ENCODE data around the gene JSRP1. TPM values are rescaled to one million over a fixed set of nuclear protein-coding genes. Genes with fewer than 3 reads are reported as not detected.
"Not testable (repeated sequence)": the region's sequence is repeated elsewhere in the genome, so short reads cannot be mapped to it uniquely, and the experiment has no call there.

JSRP1 gene
- total RNA-seq, 1 donor from 2014 or later: not detected

DNA sequence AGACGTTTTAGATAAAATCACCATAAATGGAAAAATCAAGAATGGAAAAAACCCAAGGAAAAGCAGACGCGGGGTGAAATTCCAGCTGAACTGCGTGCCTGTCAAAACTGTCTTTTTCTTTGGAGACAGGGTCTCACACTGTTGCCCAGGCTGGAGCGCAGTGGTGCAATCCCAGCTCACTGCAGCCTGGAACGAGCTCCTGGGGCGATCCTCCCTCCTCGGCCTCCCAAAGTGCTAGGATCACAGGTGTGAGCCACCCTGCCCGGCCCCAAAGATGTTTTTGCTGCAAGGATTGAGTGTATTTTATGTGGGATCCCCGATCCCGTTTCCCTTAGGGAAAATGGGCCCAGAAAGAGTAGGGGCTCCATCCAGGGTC lies 26.6 kb upstream of the JSRP1 start:
- no peaks in the 10 kb centered on the region for H3K36me3 ChIP-seq (ENCODE audit: control insufficient read depth, insufficient read depth, low read length)
- H3K27me3 ChIP-seq (ENCODE audit: control insufficient read depth, insufficient read depth, low read length): peaks cover 7% of the 10 kb centered on the region
- no peak overlapping the region for H3K4me3 ChIP-seq (ENCODE audit: low read depth, low read length)
- DNase-seq (ENCODE audit: low read depth): no peak
- TF ChIP-seq, protein P1, sequence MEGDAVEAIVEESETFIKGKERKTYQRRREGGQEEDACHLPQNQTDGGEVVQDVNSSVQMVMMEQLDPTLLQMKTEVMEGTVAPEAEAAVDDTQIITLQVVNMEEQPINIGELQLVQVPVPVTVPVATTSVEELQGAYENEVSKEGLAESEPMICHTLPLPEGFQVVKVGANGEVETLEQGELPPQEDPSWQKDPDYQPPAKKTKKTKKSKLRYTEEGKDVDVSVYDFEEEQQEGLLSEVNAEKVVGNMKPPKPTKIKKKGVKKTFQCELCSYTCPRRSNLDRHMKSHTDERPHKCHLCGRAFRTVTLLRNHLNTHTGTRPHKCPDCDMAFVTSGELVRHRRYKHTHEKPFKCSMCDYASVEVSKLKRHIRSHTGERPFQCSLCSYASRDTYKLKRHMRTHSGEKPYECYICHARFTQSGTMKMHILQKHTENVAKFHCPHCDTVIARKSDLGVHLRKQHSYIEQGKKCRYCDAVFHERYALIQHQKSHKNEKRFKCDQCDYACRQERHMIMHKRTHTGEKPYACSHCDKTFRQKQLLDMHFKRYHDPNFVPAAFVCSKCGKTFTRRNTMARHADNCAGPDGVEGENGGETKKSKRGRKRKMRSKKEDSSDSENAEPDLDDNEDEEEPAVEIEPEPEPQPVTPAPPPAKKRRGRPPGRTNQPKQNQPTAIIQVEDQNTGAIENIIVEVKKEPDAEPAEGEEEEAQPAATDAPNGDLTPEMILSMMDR (IDR thresholded peaks at IDR 0.05; ENCODE audit: insufficient read depth, low read length, severe bottlenecking): no peak
- no peak for FAIRE-seq

DNA sequence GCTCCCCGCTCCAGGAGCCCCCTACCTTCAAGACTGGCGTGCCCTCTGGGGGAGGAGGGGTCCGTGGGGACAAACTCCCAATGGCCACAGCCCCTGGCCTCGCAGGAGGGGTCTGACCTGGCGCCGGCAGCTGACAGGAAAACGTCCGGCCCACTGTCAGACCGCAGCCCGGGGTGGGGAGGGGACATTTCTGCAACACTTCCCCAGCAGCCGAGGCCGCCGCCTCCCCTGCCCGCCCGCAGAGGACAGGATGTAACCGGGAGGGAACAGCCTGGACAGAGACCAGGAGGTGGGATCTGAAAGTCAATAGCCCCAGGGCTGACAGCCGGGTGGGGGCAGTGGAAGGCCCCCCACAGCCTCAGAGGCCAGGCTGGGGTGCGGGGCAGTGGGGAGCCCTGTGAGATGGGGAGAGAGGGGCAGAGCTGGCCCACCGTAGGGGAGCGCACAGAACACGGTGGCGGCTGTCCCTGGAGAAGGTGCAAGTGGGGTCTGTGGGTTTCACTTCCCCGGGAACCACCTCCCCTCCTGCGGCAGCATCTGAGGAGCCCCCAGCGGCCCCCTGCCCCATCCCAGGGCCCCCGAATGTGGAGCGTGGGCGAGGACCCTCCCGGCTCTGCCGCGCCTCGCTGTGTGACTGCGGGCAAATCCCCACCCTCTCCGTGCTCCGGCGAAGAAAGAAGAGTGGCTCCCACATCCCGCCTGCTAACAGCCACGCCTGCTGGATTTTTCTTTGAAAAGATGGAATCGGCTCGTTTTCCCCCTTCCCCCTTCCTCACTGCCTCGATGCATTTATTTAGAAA lies 26.0 kb upstream of the JSRP1 start, which contains the start of gene PEAK3:
Gene PEAK3, minus strand, starts transcription at position 114 of the 800 bp plus-strand sequence. CDS start 1,244 bp downstream, outside the sequence.
- no peak within 1 kb of the TSS for H3K4me3 ChIP-seq (ENCODE audit: low read depth, low read length)
- FAIRE-seq: no peak
- peaks cover 4% of the 10 kb centered on the region for H3K27me3 ChIP-seq (ENCODE audit: control insufficient read depth, insufficient read depth, low read length)
- TF ChIP-seq, protein P1 (IDR thresholded peaks at IDR 0.05; ENCODE audit: insufficient read depth, low read length, severe bottlenecking): no peak
- no peaks in the 10 kb centered on the region for H3K36me3 ChIP-seq (ENCODE audit: control insufficient read depth, insufficient read depth, low read length)
- no peak for DNase-seq (ENCODE audit: low read depth)

DNA sequence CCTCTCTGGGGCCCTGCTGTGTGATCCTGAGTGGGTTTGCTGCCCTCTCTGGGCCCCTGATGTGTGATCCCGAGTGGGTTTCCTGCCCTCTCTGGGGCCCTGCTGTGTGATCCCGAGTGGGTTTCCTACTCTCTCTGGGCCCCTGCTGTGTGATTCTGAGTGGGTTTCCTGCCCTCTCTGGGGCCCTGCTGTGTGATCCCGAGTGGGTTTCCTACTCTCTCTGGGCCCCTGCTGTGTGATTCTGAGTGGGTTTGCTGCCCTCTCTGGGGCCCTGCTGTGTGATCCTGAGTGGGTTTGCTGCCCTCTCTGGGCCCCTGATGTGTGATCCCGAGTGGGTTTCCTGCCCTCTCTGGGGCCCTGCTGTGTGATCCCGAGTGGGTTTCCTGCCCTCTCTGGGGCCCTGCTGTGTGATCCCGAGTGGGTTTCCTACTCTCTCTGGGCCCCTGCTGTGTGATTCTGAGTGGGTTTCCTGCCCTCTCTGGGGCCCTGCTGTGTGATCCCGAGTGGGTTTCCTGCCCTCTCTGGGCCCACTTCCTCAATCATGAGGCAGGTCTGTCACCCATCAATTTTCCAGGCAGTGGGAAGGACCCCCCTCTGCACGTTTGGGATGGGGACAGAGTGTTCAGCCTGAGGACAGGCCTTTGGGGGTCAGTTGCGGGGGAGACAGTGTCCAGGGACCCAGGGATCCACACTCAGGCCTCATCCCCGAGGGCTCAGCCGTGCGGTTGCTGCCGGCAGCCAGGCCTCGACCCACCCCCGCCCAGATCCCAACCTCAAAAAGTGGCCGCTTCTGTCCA lies 25.2 kb upstream of the JSRP1 start:
- not testable (repeated sequence) for H3K4me3 ChIP-seq (ENCODE audit: low read depth, low read length); H3K36me3 ChIP-seq (ENCODE audit: control insufficient read depth, insufficient read depth, low read length); DNase-seq (ENCODE audit: low read depth); H3K27me3 ChIP-seq (ENCODE audit: control insufficient read depth, insufficient read depth, low read length); FAIRE-seq

DNA sequence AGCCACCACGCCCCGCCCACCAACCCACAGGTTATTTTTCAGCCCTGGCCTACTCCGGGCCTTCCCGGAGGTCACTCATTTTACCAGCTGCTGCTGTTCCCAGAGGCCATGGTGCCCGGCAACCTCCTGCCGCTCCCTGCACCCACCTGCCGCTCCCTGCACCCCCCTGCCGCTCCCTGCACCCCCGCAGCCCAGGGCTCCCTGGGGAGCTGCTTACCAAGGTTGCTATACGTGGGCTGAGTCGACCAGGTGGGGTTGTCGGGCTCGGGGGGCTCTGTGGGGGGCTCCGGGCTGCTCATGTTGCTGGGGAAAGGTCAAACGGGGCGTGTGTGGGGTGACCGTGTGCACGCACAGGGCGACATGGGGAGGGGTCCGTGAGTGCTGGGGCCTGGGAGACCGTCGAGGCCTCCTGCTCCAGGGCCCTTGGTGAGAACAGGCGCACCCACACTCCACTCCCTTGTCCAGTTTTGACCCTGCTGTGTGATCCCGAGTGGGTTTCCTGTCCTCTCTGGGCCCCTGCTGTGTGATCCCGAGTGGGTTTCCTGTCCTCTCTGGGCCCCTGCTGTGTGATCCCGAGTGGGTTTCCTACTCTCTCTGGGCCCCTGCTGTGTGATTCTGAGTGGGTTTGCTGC lies 24.5 kb upstream of the JSRP1 start:
- Histone ChIP-seq H3K27me3 (ENCODE audit: control insufficient read depth, insufficient read depth, low read length) (peaks cover 4% of the 10 kb centered on the region), H3K4me3 (ENCODE audit: low read depth, low read length) (no peak overlapping the region), H3K36me3 (ENCODE audit: control insufficient read depth, insufficient read depth, low read length) (no peaks in the 10 kb centered on the region)
- no peak for DNase-seq (ENCODE audit: low read depth)
- FAIRE-seq: no peak
- TF ChIP-seq, protein P1 (IDR thresholded peaks at IDR 0.05; ENCODE audit: insufficient read depth, low read length, severe bottlenecking): no peak

DNA sequence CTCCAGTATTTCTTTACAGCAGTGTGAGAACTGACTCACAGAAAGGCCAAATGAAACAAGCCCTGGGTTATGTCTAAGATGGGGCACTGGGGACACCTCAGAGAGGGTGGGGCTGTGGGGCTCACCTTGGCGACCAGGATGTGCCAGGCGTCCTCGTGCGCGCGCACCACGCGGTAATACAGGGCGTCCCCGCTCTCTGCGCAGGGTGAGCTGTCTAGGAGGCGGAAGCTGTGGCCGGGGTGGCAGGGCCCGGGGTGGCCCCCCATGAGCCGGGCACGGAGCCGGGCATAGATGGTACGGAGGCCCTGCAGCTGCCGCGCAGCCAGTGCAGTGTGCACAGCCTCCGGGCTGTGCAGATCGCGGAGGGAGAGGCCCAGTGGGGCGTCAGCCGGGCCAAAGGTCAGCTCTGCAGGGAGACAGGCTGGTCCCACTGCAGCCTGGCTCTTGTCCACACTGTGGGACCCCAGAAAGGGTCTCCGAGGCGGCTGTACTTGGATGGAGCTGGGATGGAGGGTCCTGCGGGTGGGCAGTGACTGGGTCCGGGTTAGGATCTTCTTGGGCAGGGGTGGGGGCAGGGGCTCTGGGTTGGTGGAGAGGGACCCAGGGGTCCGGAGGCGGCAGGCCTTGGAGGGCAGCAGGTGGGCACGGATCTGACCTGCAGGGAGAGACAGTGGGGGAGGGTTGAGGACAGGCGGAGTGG lies 22.4 kb upstream of the JSRP1 start:
- Histone ChIP-seq H3K4me3 (ENCODE audit: low read depth, low read length) (no peak overlapping the region), H3K27me3 (ENCODE audit: control insufficient read depth, insufficient read depth, low read length) (peaks cover 4% of the 10 kb centered on the region), H3K36me3 (ENCODE audit: control insufficient read depth, insufficient read depth, low read length) (peaks cover 2% of the 10 kb centered on the region)
- FAIRE-seq (no peak), DNase-seq (ENCODE audit: low read depth) (no peak)
- TF ChIP-seq, protein P1 (IDR thresholded peaks at IDR 0.05; ENCODE audit: insufficient read depth, low read length, severe bottlenecking): no peak

Data from bronchial epithelial cell (primary cell).